Measurements from ENCODE around the gene ACACA. TPM values are rescaled to one million over a fixed set of nuclear protein-coding genes. Genes with fewer than 3 reads are reported as not detected.

Gene ACACA
- polyA plus RNA-seq, 4 donors: 7.0 to 30.0 (median 16.6) TPM

DNA sequence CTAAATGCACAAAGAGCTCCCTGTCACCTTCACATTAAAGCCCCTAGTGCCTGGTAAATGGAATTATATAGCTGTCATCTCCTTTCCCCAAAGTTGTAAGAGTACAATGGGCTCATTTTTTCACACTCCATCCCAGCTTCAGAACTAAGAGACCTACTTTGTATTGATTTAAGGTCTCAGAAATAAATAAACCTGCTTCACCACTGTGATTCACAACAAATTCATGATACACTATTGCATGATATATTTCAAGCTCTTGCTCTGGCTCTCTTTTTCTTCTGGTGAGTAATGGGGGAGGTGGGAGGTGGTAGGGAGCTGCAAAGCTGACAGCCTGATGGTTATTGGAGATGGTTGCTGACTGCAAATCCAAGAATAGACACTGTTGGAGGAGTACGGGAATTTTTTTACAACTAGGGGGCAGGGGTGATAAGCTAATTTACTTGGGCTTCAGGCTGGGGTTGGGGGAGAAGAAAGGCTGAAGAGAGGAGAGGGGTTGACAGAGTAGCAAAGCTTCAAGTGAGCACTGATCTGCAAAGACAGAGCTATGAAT lies 268.0 kb downstream of the ACACA start:
- H3K9me3 ChIP-seq (ENCODE audit: control insufficient read depth in 2 of 2, insufficient read depth in 1 of 2, low read depth in 1 of 2, low read length in 1 of 2): no peaks in the 10 kb centered on the region
- H3K4me3 ChIP-seq (ENCODE audit: low read depth in 1 of 3, low read length in 3 of 3): no peak overlapping the region
- no peaks in the 10 kb centered on the region for H3K27me3 ChIP-seq (ENCODE audit: control insufficient read depth in 3 of 3, insufficient read depth in 3 of 3, low read length in 3 of 3)
- peaks cover 0 to 7% (median 0%) of the 10 kb centered on the region in 3 donors for H3K4me1 ChIP-seq (ENCODE audit: control insufficient read depth in 3 of 3, insufficient read depth in 2 of 3, low read depth in 1 of 3, low read length in 2 of 3)
- WGBS, 3 donors: 87 to 93% (median 92%) methylated on average over 1 of the region's 1 CpG
- no peak overlapping the region for H3K27ac ChIP-seq (ENCODE audit: low read depth in 1 of 3, low read length in 2 of 3)
- DNase-seq: no peak
- FAIRE-seq: no peak
- peaks cover 0 to 9% (median 0%) of the 10 kb centered on the region in 3 donors for H3K36me3 ChIP-seq (ENCODE audit: control insufficient read depth in 3 of 3, insufficient read depth in 2 of 3, low read depth in 1 of 3, low read length in 3 of 3)

DNA sequence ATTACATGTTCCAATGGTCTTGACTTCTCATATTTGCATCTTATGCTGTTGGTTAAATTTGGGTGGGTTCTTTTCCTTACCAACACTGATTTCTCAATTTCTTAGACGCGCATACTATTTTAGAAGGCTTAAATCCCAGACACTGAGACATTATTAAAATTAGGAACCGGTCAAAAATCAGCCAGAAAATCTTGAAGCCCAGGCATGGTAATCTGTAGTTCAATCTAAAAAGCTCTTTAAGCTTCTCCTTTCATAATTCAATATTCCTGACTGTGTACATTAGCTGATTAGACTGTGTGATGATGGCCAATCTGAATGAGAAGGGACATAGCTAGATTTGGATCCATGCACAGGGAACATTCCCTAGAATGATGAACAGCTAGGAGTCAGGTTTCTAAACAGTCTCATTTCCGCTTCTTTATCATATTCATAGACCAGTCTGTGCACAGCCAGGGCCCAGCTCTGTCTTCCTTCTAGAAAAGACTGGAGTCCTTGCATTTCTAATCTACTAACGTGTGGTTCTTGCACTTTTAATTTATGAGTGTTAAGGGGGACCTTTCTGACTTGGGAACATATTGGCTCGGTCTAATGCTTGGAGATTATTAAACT lies 268.6 kb downstream of the ACACA start:
- peaks cover 0 to 14% (median 0%) of the 10 kb centered on the region in 3 donors for H3K4me1 ChIP-seq (ENCODE audit: control insufficient read depth in 3 of 3, insufficient read depth in 2 of 3, low read depth in 1 of 3, low read length in 2 of 3)
- no peak for DNase-seq
- 89 to 98% (median 94%) methylated on average over 6 of the region's 6 CpGs for WGBS, 3 donors
- no peak overlapping the region for H3K4me3 ChIP-seq (ENCODE audit: low read depth in 1 of 3, low read length in 3 of 3)
- no peak for FAIRE-seq
- no peaks in the 10 kb centered on the region for H3K9me3 ChIP-seq (ENCODE audit: control insufficient read depth in 2 of 2, insufficient read depth in 1 of 2, low read depth in 1 of 2, low read length in 1 of 2)
- H3K27ac ChIP-seq (ENCODE audit: low read depth in 1 of 3, low read length in 2 of 3): no peak overlapping the region
- H3K27me3 ChIP-seq (ENCODE audit: control insufficient read depth in 3 of 3, insufficient read depth in 3 of 3, low read length in 3 of 3): no peaks in the 10 kb centered on the region
- peaks cover 0 to 9% (median 0%) of the 10 kb centered on the region in 3 donors for H3K36me3 ChIP-seq (ENCODE audit: control insufficient read depth in 3 of 3, insufficient read depth in 2 of 3, low read depth in 1 of 3, low read length in 3 of 3)

DNA sequence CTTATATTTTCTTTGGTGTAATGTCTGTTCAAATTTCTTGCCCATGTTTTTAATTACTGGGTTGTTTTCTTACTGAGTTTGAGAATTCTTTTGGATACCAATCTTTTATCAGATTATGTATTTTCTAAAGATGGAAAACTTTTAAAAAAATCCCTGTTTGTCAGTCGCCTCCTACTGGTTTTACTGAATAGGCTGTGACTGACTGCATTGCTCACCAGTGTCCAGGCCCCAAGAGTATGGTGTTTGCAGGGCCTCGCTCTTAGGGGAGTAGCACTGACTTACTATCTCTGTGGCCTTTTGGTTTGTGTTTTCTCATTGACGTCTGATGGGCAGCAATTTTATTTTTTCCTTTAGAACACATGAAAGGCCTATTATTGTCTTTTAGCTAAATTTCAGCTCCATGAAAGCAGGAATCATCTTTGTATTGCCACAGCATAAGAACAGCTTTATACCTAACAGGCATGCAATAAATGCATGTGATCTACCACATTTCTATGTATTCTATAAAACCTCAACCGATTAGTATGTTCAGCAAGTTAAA lies 269.5 kb downstream of the ACACA start:
- FAIRE-seq: no peak
- H3K4me3 ChIP-seq (ENCODE audit: low read depth in 1 of 3, low read length in 3 of 3): no peak overlapping the region
- WGBS, 3 donors: 82 to 95% (median 94%) methylated on average over 4 of the region's 4 CpGs

DNA sequence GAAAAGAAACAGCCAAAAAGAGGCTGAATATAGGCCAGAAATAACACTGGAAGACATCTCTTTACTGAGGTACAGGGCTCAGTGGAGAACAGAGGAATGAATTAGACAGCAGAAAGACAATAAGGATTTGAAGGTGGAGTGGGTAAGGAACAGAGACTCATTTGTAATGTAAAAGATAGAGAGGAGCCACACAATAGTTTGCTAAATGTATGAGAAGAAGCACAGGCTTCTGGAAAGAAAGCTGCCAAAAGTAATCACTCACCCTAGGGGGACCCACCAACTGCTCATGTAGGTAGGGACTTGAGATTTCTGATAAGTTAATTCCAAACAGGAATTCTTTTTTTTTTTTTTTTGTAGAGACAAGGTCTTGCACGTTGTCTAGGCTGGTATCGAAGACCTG lies 271.1 kb downstream of the ACACA start:
- H3K27me3 ChIP-seq (ENCODE audit: control insufficient read depth in 3 of 3, insufficient read depth in 3 of 3, low read length in 3 of 3): no peaks in the 10 kb centered on the region
- FAIRE-seq (no peak), DNase-seq (no peak)
- 87 to 96% (median 96%) methylated on average over 2 of the region's 2 CpGs for WGBS, 3 donors
- peaks cover 2 to 36% (median 6%) of the 10 kb centered on the region in 3 donors for H3K4me1 ChIP-seq (ENCODE audit: control insufficient read depth in 3 of 3, insufficient read depth in 2 of 3, low read depth in 1 of 3, low read length in 2 of 3)
- H3K27ac ChIP-seq (ENCODE audit: low read depth in 1 of 3, low read length in 2 of 3): no peak overlapping the region
- no peak overlapping the region for H3K4me3 ChIP-seq (ENCODE audit: low read depth in 1 of 3, low read length in 3 of 3)
- peaks cover 0 to under 1% (median 0%) of the 10 kb centered on the region in 3 donors for H3K36me3 ChIP-seq (ENCODE audit: control insufficient read depth in 3 of 3, insufficient read depth in 2 of 3, low read depth in 1 of 3, low read length in 3 of 3)
- no peaks in the 10 kb centered on the region for H3K9me3 ChIP-seq (ENCODE audit: control insufficient read depth in 2 of 2, insufficient read depth in 1 of 2, low read depth in 1 of 2, low read length in 1 of 2)

More for the DNA sequence above, 269.5 kb downstream of the ACACA start:
- H3K36me3 ChIP-seq (ENCODE audit: control insufficient read depth in 3 of 3, insufficient read depth in 2 of 3, low read depth in 1 of 3, low read length in 3 of 3): peaks cover 0 to 9% (median 0%) of the 10 kb centered on the region in 3 donors
- no peaks in the 10 kb centered on the region for H3K27me3 ChIP-seq (ENCODE audit: control insufficient read depth in 3 of 3, insufficient read depth in 3 of 3, low read length in 3 of 3)
- no peaks in the 10 kb centered on the region for H3K9me3 ChIP-seq (ENCODE audit: control insufficient read depth in 2 of 2, insufficient read depth in 1 of 2, low read depth in 1 of 2, low read length in 1 of 2)
- no peak overlapping the region for H3K27ac ChIP-seq (ENCODE audit: low read depth in 1 of 3, low read length in 2 of 3)
- H3K4me1 ChIP-seq (ENCODE audit: control insufficient read depth in 3 of 3, insufficient read depth in 2 of 3, low read depth in 1 of 3, low read length in 2 of 3): peaks cover 0 to 22% (median 0%) of the 10 kb centered on the region in 3 donors
- no peak for DNase-seq

DNA sequence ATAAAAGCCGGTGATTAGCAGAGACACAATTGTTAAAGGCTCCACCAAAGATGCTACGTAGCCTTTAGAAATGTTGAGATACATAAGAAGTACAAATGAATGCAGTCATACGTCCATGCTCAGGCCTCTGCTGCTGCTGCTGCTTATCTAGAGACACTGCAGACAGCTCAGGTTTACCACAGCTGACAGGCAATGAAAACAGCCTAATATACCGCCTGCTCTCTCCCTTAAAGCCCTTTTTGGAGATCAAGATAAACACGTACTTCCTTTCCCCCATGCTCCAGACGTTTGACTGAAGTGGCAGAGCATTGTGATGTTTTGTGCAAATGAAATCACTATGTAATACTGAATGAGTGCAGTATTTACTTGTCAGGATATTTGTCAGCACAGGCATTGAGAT lies 272.6 kb downstream of the ACACA start:
- 70 to 90% (median 74%) methylated on average over 6 of the region's 6 CpGs for WGBS, 3 donors
- H3K9me3 ChIP-seq (ENCODE audit: control insufficient read depth in 2 of 2, insufficient read depth in 1 of 2, low read depth in 1 of 2, low read length in 1 of 2): no peaks in the 10 kb centered on the region
- H3K4me1 ChIP-seq (ENCODE audit: control insufficient read depth in 3 of 3, insufficient read depth in 2 of 3, low read depth in 1 of 3, low read length in 2 of 3): peaks cover 3 to 42% (median 6%) of the 10 kb centered on the region in 3 donors
- peaks cover 0 to 10% (median 2%) of the 10 kb centered on the region in 3 donors for H3K36me3 ChIP-seq (ENCODE audit: control insufficient read depth in 3 of 3, insufficient read depth in 2 of 3, low read depth in 1 of 3, low read length in 3 of 3)
- H3K27ac ChIP-seq (ENCODE audit: low read depth in 1 of 3, low read length in 2 of 3): no peak overlapping the region
- no peaks in the 10 kb centered on the region for H3K27me3 ChIP-seq (ENCODE audit: control insufficient read depth in 3 of 3, insufficient read depth in 3 of 3, low read length in 3 of 3)
- no peak overlapping the region for H3K4me3 ChIP-seq (ENCODE audit: low read depth in 1 of 3, low read length in 3 of 3)
- FAIRE-seq: no peak
- DNase-seq: no peak

DNA sequence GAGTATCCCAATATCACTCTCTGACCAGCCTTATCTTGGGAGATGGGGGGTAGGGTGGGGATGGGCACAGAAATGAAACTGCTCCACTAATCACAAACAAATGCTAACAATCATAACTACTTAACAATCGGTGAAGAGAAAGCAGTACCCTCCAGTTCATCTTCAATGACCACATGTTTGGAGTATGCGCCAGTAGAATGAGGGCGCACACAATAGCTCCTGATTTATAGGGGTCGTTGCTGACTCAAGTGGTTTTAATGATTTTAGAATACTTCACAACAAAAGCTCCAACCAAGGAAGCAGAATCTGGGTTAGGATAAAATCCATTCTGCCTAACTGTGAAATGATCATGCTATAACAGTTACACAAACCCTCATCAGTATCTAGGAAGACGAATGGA lies 273.5 kb downstream of the ACACA start:
- FAIRE-seq (no peak), DNase-seq (no peak)
- no peak overlapping the region for H3K4me3 ChIP-seq (ENCODE audit: low read depth in 1 of 3, low read length in 3 of 3)
- no peaks in the 10 kb centered on the region for H3K27me3 ChIP-seq (ENCODE audit: control insufficient read depth in 3 of 3, insufficient read depth in 3 of 3, low read length in 3 of 3)
- H3K36me3 ChIP-seq (ENCODE audit: control insufficient read depth in 3 of 3, insufficient read depth in 2 of 3, low read depth in 1 of 3, low read length in 3 of 3): peaks cover 0 to 10% (median 2%) of the 10 kb centered on the region in 3 donors
- peaks cover 3 to 44% (median 6%) of the 10 kb centered on the region in 3 donors for H3K4me1 ChIP-seq (ENCODE audit: control insufficient read depth in 3 of 3, insufficient read depth in 2 of 3, low read depth in 1 of 3, low read length in 2 of 3)
- peak overlapping the region in 1 of 3 donors; percentile 85 for H3K27ac ChIP-seq (ENCODE audit: low read depth in 1 of 3, low read length in 2 of 3)
- WGBS, 3 donors: 79 to 83% (median 83%) methylated on average over 5 of the region's 5 CpGs
- no peaks in the 10 kb centered on the region for H3K9me3 ChIP-seq (ENCODE audit: control insufficient read depth in 2 of 2, insufficient read depth in 1 of 2, low read depth in 1 of 2, low read length in 1 of 2)

DNA sequence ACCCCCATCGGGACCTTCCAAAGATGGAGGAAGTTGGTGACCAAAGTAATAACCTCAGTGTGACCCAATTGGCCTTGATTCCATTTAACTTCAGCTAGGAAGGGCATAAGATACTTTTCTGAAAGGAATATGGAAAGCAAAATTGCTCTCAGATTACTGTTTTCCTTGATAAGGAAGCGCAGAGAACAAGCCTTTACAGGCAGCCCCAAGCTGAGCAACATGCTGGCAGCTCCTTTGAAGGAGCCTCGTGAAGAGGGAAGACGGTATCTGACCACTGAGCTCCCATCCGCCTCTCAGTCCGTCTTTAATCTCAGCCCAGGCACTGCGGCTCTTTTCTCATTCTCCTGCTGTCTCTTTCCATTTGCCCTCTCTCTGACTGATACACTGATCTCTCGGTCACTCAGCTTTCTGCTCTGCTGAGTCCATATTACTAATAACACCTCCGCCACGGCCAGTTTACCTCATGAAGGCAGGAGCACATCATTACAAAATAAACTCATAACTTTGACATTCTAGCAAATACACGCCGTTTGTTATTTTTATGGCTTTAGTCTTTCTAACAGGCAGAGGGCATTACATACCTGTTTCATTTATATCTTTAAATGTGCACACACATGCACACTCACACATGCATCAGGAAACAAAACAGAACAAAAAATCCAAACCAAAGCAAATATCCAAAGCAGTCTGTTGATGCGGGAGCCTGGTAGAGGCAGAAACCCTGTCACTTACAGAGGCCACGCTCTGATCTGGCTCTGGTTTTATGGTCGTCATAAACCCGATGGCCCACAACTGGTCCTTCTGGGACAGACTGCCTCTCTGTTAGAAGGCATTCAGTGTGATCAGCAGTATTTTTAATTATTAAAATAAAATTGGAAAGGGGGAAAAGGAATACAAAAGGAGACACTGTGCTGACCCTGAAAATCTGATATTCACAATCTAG lies 274.7 kb downstream of the ACACA start:
- H3K9me3 ChIP-seq (ENCODE audit: control insufficient read depth in 2 of 2, insufficient read depth in 1 of 2, low read depth in 1 of 2, low read length in 1 of 2): no peaks in the 10 kb centered on the region
- FAIRE-seq (no peak), DNase-seq (peak; percentile 52 to 61)
- 45 to 74% (median 55%) methylated on average over 16 of the region's 16 CpGs for WGBS, 3 donors
- H3K27ac ChIP-seq (ENCODE audit: low read depth in 1 of 3, low read length in 2 of 3): peak overlapping the region in 1 of 3 donors; percentile 85
- no peaks in the 10 kb centered on the region for H3K27me3 ChIP-seq (ENCODE audit: control insufficient read depth in 3 of 3, insufficient read depth in 3 of 3, low read length in 3 of 3)
- H3K36me3 ChIP-seq (ENCODE audit: control insufficient read depth in 3 of 3, insufficient read depth in 2 of 3, low read depth in 1 of 3, low read length in 3 of 3): peaks cover 0 to 10% (median 2%) of the 10 kb centered on the region in 3 donors
- peaks cover 3 to 44% (median 6%) of the 10 kb centered on the region in 3 donors for H3K4me1 ChIP-seq (ENCODE audit: control insufficient read depth in 3 of 3, insufficient read depth in 2 of 3, low read depth in 1 of 3, low read length in 2 of 3)
- no peak overlapping the region for H3K4me3 ChIP-seq (ENCODE audit: low read depth in 1 of 3, low read length in 3 of 3)

DNA sequence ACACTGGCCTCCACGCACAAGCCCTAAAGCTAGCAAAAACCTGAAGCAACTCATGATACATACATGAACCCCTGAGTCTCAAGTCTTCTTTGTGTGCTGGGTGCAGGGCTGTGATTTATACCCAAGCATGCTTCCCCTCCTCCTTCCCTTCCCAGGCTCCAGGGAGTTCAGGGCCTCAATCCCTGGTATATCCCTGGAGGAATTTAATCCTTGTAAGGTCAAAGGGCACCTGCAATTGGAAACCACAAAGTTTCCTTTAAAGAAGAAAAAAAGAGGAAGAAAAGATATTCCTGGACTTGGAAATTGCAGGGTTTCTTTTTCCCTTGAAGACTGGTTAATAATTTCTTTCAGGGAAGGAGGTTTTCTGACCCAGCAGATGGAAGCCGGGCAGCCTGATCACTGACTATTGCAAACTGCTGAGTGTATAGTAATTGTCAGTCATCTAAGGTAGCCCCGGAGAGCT lies 275.6 kb downstream of the ACACA start:
- Histone ChIP-seq H3K27ac (ENCODE audit: low read depth in 1 of 3, low read length in 2 of 3) (peak overlapping the region in 1 of 3 donors; percentile 85), H3K27me3 (ENCODE audit: control insufficient read depth in 3 of 3, insufficient read depth in 3 of 3, low read length in 3 of 3) (no peaks in the 10 kb centered on the region), H3K36me3 (ENCODE audit: control insufficient read depth in 3 of 3, insufficient read depth in 2 of 3, low read depth in 1 of 3, low read length in 3 of 3) (peaks cover 0 to 10% (median 2%) of the 10 kb centered on the region in 3 donors), H3K4me1 (ENCODE audit: control insufficient read depth in 3 of 3, insufficient read depth in 2 of 3, low read depth in 1 of 3, low read length in 2 of 3) (peaks cover 3 to 44% (median 6%) of the 10 kb centered on the region in 3 donors), H3K4me3 (ENCODE audit: low read depth in 1 of 3, low read length in 3 of 3) (no peak overlapping the region), H3K9me3 (ENCODE audit: control insufficient read depth in 2 of 2, insufficient read depth in 1 of 2, low read depth in 1 of 2, low read length in 1 of 2) (no peaks in the 10 kb centered on the region)
- FAIRE-seq (no peak), DNase-seq (peak; percentile 45 to 78)
- WGBS, 3 donors: 22 to 53% (median 52%) methylated on average over 3 of the region's 3 CpGs
